ENCODE data around the gene OBP2A. TPM values are rescaled to one million over a fixed set of nuclear protein-coding genes. Genes with fewer than 3 reads are reported as not detected.

Gene OBP2A
- total and polyA plus RNA-seq, 2 donors (not counting 3 experiments of a cell fraction or from before 2014, with no cell fraction given) = not detected

GRCh38 chr9:135554718-135555117 is 8.8 kb downstream of the OBP2A start:
- Histone ChIP-seq H3K4me1 (ENCODE audit: control insufficient read depth, extremely low read depth, insufficient read depth, low read length) (no peaks in the 10 kb centered on the region), H3K36me3 (ENCODE audit: control insufficient read depth in 2 of 2, extremely low read depth in 1 of 2, insufficient read depth in 2 of 2, low read length in 2 of 2) (no peaks in the 10 kb centered on the region), H3K27ac (ENCODE audit: insufficient read depth, low read depth, low read length) (no peak overlapping the region), H3K4me3 (replicated peaks in 1 of 3; ENCODE audit: insufficient read depth in 1 of 3, low read depth in 1 of 3, low read length in 3 of 3) (no peak overlapping the region), H3K9me1 (replicated peaks; ENCODE audit: control insufficient read depth, extremely low read depth, insufficient read depth, low read length) (no peaks in the 10 kb centered on the region), H3K9ac (replicated peaks; ENCODE audit: extremely low read depth, insufficient read depth, low read length) (no peak overlapping the region), H3K4me2 (ENCODE audit: insufficient read depth, low read length) (no peak overlapping the region), H4K20me1 (replicated peaks; ENCODE audit: control insufficient read depth, extremely low read depth, insufficient read depth, low read length) (no peaks in the 10 kb centered on the region), H3K79me2 (ENCODE audit: control insufficient read depth, insufficient read depth, low read length) (no peaks in the 10 kb centered on the region), H3K27me3 (ENCODE audit: control insufficient read depth in 2 of 2, insufficient read depth in 2 of 2, low read length in 2 of 2) (no peaks in the 10 kb centered on the region), H2AFZ (ENCODE audit: low read depth, low read length) (no peak overlapping the region), H3K9me3 (replicated peaks; ENCODE audit: control insufficient read depth, insufficient read depth, low read length) (no peaks in the 10 kb centered on the region)
- dilution Hi-C loops (cut with MboI; ENCODE audit: extremely low pct_ligation_motif_present, low sequenced_read_pairs) = no loop called here
- no TSS peak for BruUV-seq (replicated peaks)
- no peak for FAIRE-seq
- TF ChIP-seq POLR2AphosphoS5 (IDR thresholded peaks at IDR 0.05; ENCODE audit: insufficient read depth, low read depth, low read length) = no peak
- no peak for TF ChIP-seq FOS (IDR thresholded peaks at IDR 0.05; ENCODE audit: borderline replicate concordance, insufficient read depth, low read length)
- no peak for TF ChIP-seq GATA2 (IDR thresholded peaks at IDR 0.05; ENCODE audit: insufficient read depth, insufficient read length, low read depth, low read length)
- TF ChIP-seq POLR2A (IDR thresholded peaks at IDR 0.05; ENCODE audit: low read depth, low read length) = no peak
- no peak for TF ChIP-seq MYC (IDR thresholded peaks at IDR 0.05; ENCODE audit: low read depth, low read length)
- no peak for TF ChIP-seq JUN (IDR thresholded peaks at IDR 0.05; ENCODE audit: borderline replicate concordance, insufficient read depth, insufficient read length, low read depth)
- TF ChIP-seq EZH2 (IDR thresholded peaks at IDR 0.05; ENCODE audit: borderline replicate concordance, low read depth, low read length, severe bottlenecking) = no peak
- intact Hi-C loops (cut with micrococcal nuclease) = no loop called here
- CTCF ChIA-PET = interaction anchor here (1.6 kb wide), 1 partner anchor 55 kb away, joined by 4 read pairs; a partner anchor contains a TSS
- POLR2A ChIA-PET = no interaction called here
- no peak for DNase-seq (ENCODE audit: low read depth, low spot score)

GRCh38 chr9:135555203-135555602 is 9.3 kb downstream of the OBP2A start:
- Histone ChIP-seq H4K20me1 (replicated peaks; ENCODE audit: control insufficient read depth, extremely low read depth, insufficient read depth, low read length) (no peaks in the 10 kb centered on the region), H3K4me2 (ENCODE audit: insufficient read depth, low read length) (no peak overlapping the region), H3K27me3 (ENCODE audit: control insufficient read depth in 2 of 2, insufficient read depth in 2 of 2, low read length in 2 of 2) (no peaks in the 10 kb centered on the region), H3K4me3 (replicated peaks in 1 of 3; ENCODE audit: insufficient read depth in 1 of 3, low read depth in 1 of 3, low read length in 3 of 3) (no peak overlapping the region), H3K9me1 (replicated peaks; ENCODE audit: control insufficient read depth, extremely low read depth, insufficient read depth, low read length) (no peaks in the 10 kb centered on the region), H3K9me3 (replicated peaks; ENCODE audit: control insufficient read depth, insufficient read depth, low read length) (no peaks in the 10 kb centered on the region), H2AFZ (ENCODE audit: low read depth, low read length) (no peak overlapping the region), H3K27ac (ENCODE audit: insufficient read depth, low read depth, low read length) (no peak overlapping the region), H3K4me1 (ENCODE audit: control insufficient read depth, extremely low read depth, insufficient read depth, low read length) (no peaks in the 10 kb centered on the region), H3K36me3 (ENCODE audit: control insufficient read depth in 2 of 2, extremely low read depth in 1 of 2, insufficient read depth in 2 of 2, low read length in 2 of 2) (no peaks in the 10 kb centered on the region), H3K79me2 (ENCODE audit: control insufficient read depth, insufficient read depth, low read length) (no peaks in the 10 kb centered on the region), H3K9ac (replicated peaks; ENCODE audit: extremely low read depth, insufficient read depth, low read length) (no peak overlapping the region)
- FAIRE-seq (no peak), DNase-seq (ENCODE audit: low read depth, low spot score) (no peak)
- intact Hi-C loops (cut with micrococcal nuclease) (no loop called here), dilution Hi-C loops (cut with MboI; ENCODE audit: extremely low pct_ligation_motif_present, low sequenced_read_pairs) (no loop called here)
- TF ChIP-seq GATA2 (IDR thresholded peaks at IDR 0.05; ENCODE audit: insufficient read depth, insufficient read length, low read depth, low read length) = no peak
- TF ChIP-seq JUN (IDR thresholded peaks at IDR 0.05; ENCODE audit: borderline replicate concordance, insufficient read depth, insufficient read length, low read depth) = no peak
- no peak for TF ChIP-seq POLR2A (IDR thresholded peaks at IDR 0.05; ENCODE audit: low read depth, low read length)
- no peak for TF ChIP-seq POLR2AphosphoS5 (IDR thresholded peaks at IDR 0.05; ENCODE audit: insufficient read depth, low read depth, low read length)
- TF ChIP-seq, protein P1, sequence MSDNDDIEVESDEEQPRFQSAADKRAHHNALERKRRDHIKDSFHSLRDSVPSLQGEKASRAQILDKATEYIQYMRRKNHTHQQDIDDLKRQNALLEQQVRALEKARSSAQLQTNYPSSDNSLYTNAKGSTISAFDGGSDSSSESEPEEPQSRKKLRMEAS (IDR thresholded peaks at IDR 0.05; ENCODE audit: insufficient read depth, insufficient read length) = no peak
- TF ChIP-seq MYC (IDR thresholded peaks at IDR 0.05; ENCODE audit: low read depth, low read length) = no peak
- no peak for TF ChIP-seq EZH2 (IDR thresholded peaks at IDR 0.05; ENCODE audit: borderline replicate concordance, low read depth, low read length, severe bottlenecking)
- BruUV-seq (replicated peaks) = no TSS peak
- ChIA-PET POLR2A (no interaction called here), CTCF (no interaction called here)
